ENCODE measurements around the gene CASKIN1. TPM values are rescaled to one million over a fixed set of nuclear protein-coding genes. Genes with fewer than 3 reads are reported as not detected.

CASKIN1 gene
- total RNA-seq, 1 experiment from 2014 or later = 7.9 TPM

- Histone ChIP-seq H4K5ac (ENCODE audit: insufficient read length, low read depth, low read length) (no peak overlapping the region), H3K79me2 (ENCODE audit: insufficient read depth, low read length) (no peaks in the 10 kb centered on the region), H3K9me3 (ENCODE audit: control insufficient read depth, low read depth, low read length) (no peaks in the 10 kb centered on the region), H4K91ac (ENCODE audit: insufficient read length, low read depth, low read length) (no peak overlapping the region), H2BK15ac (ENCODE audit: low read depth, low read length) (no peak overlapping the region), H4K8ac (replicated peaks; ENCODE audit: insufficient read length, low read depth, low read length) (no peak overlapping the region), H3K27me3 (ENCODE audit: insufficient read depth, low read length) (no peaks in the 10 kb centered on the region), H3K23me2 (ENCODE audit: insufficient read length, low read depth, low read length, poor library complexity, severe bottlenecking) (no peaks in the 10 kb centered on the region), H2BK120ac (ENCODE audit: low read depth, low read length, poor library complexity, severe bottlenecking) (no peak overlapping the region), H2AFZ (ENCODE audit: low read length) (no peak overlapping the region), H3K23ac (ENCODE audit: insufficient read length, low read depth, low read length) (no peak overlapping the region), H3K18ac (ENCODE audit: insufficient read length, low read depth, low read length) (no peak overlapping the region), H2BK5ac (ENCODE audit: insufficient read length, low read length) (no peak overlapping the region), H2AK5ac (ENCODE audit: insufficient read length, low read length) (no peak overlapping the region), H2BK20ac (ENCODE audit: low read depth, low read length, poor library complexity, severe bottlenecking) (no peak overlapping the region), H4K20me1 (ENCODE audit: control insufficient read depth, insufficient read depth, insufficient read length) (no peaks in the 10 kb centered on the region), H3K56ac (ENCODE audit: insufficient read length, low read depth, low read length) (no peak overlapping the region), H3K4ac (ENCODE audit: low read depth, low read length) (no peak overlapping the region), H3T11ph (ENCODE audit: low read length) (no peak overlapping the region), H3K27ac (ENCODE audit: insufficient read length, low read depth, low read length) (no peak overlapping the region), H3K4me1 (ENCODE audit: insufficient read depth, low read length) (no peaks in the 10 kb centered on the region), H3K9ac (ENCODE audit: extremely low read depth, insufficient read length, low read length) (no peak overlapping the region), H3K79me1 (ENCODE audit: insufficient read depth, low read depth, low read length, poor library complexity, severe bottlenecking) (no peaks in the 10 kb centered on the region), H3K14ac (ENCODE audit: insufficient read depth, low read length) (no peak overlapping the region), H2BK12ac (ENCODE audit: insufficient read length, low read depth, low read length) (no peak overlapping the region), H3K4me2 (ENCODE audit: insufficient read depth, insufficient read length, low read length) (no peak overlapping the region)
- H3K4me1 Mint-ChIP-seq = peaks cover 0 to 3% of the 10 kb centered on the region in 2 experiments; a peak in 1 of 4 replicates
- peak; percentile 58 for DNase-seq
- H3K9me3 Mint-ChIP-seq = no peaks in the 10 kb centered on the region; a peak in 1 of 5 replicates
- H3K27me3 Mint-ChIP-seq (ENCODE audit: low read depth) = peaks cover 2% of the 10 kb centered on the region; the same call in 1 of the 2 replicates
- no peak overlapping the region for H3K4me3 Mint-ChIP-seq
- no CpG with 5 or more reads among the region's 19 CpGs for WGBS (ENCODE audit: extremely low coverage, insufficient read length, low lambda C conversion rate)
- peak; percentile 55 for TF ChIP-seq CTCF (conservative IDR thresholded peaks at IDR 0.05)
- H3K36me3 Mint-ChIP-seq (ENCODE audit: insufficient read depth in 1 of 3, low read depth in 3 of 3) = peaks cover 15 to 66% (median 44%) of the 10 kb centered on the region in 3 experiments; a peak in 6 of 7 replicates
- no peak overlapping the region for H3K27ac Mint-ChIP-seq
Measured at GRCh38 chr16:2243031-2243528, 46.7 kb upstream of the CASKIN1 start.

Data from H9 (cell line).